Measurements from ENCODE around the gene FOXR1. TPM values are rescaled to one million over a fixed set of nuclear protein-coding genes. Genes with fewer than 3 reads are reported as not detected.
"Not testable (repeated sequence)": the region's sequence is repeated elsewhere in the genome, so short reads cannot be mapped to it uniquely, and the experiment has no call there.

The FOXR1 gene
- total RNA-seq, 2 donors from 2014 or later, result not detected

DNA sequence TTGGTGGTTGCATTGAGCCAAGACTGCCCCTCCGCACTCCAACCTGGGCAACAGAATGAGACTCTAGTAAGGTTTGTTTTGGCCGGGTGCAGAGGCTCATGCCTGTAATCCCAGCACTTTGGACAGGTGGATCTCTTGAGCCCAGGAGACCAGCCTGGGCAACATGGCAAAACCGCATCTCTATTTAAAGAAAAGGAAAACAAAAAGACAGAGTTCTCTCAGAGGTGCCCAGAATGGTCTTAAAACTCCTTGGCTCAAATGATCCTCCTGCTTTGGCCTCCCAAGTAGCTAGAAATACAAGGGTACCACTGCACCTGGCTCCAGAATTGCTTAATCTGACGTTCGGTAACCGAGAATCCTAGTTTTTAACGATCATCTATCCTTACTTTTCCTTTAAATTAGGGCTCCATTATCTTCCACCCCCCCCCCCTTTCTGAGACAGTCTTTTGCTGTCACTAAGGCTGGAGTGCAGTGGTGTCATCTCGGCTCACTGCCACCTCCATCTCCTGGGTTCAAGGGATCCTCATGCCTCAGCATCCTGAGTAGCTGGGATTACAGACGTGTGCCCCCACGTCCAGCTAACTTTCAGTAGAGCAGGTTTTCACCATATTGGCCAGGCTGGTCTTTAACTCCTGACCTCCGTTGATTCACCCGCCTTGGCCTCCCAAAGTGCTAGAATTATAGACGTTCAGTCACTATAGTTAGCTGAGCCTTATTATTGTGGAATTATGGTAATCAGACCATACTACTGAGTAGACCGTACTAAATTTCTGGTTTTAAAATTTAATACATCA lies 44.9 kb downstream of the FOXR1 start:
- H3K9ac ChIP-seq (ENCODE audit: low read depth in 2 of 2, low read length in 2 of 2), result peak overlapping the region in 1 of 2 donors; percentile 53
- H3K27me3 ChIP-seq, result no peaks in the 10 kb centered on the region
- no peaks in the 10 kb centered on the region for H3K36me3 ChIP-seq
- no peaks in the 10 kb centered on the region for H3K9me3 ChIP-seq
- peaks cover 15% of the 10 kb centered on the region for H3K4me1 ChIP-seq
- TF ChIP-seq CTCF (IDR thresholded peaks at IDR 0.05), result no peak
- DNase-seq, result no peak
- intact Hi-C loops (cut with DNase I), result no loop called here
- no peak overlapping the region for H3K4me3 ChIP-seq
- H3K27ac ChIP-seq, result no peak overlapping the region

- H3K9ac ChIP-seq (ENCODE audit: low read depth in 2 of 2, low read length in 2 of 2), result peak overlapping the region; percentile 89 to 99
- DNase-seq; H3K9me3 ChIP-seq; H3K36me3 ChIP-seq; H3K27me3 ChIP-seq; intact Hi-C loops (cut with DNase I): not testable (repeated sequence)
- peak overlapping the region; percentile 86 for H3K4me3 ChIP-seq
- H3K27ac ChIP-seq, result peak overlapping the region; percentile 92
- peaks cover 15% of the 10 kb centered on the region for H3K4me1 ChIP-seq
Measured at GRCh38 chr11:119017377-119017776, 45.8 kb downstream of the FOXR1 start.

- Histone ChIP-seq H3K27ac (peak within 1 kb of the TSS; percentile 92), H3K9ac (ENCODE audit: low read depth in 2 of 2, low read length in 2 of 2) (peak within 1 kb of the TSS; percentile 89 to 99), H3K4me3 (peak within 1 kb of the TSS; percentile 86), H3K27me3 (no peaks in the 10 kb centered on the region), H3K9me3 (no peaks in the 10 kb centered on the region), H3K4me1 (peaks cover 15% of the 10 kb centered on the region), H3K36me3 (no peaks in the 10 kb centered on the region)
- TF ChIP-seq CTCF (IDR thresholded peaks at IDR 0.05), result no peak
- peak; percentile 95 for DNase-seq
- intact Hi-C loops (cut with DNase I), result no loop called here
Measured at GRCh38 chr11:119018074-119018938, 46.7 kb downstream of the FOXR1 start, which contains the start of the genes RPS25 and TRAPPC4. RPS25 (minus strand) TSS chr11:119018343; CDS start chr11:119018284, 59 bp downstream. TRAPPC4 (plus strand) TSS chr11:119018766; CDS start chr11:119018796, 30 bp downstream.

GRCh38 chr11:119019996-119020395 lies 48.4 kb downstream of the FOXR1 start:
- Histone ChIP-seq H3K9me3 (no peaks in the 10 kb centered on the region), H3K4me1 (peaks cover 18% of the 10 kb centered on the region), H3K36me3 (no peaks in the 10 kb centered on the region), H3K4me3 (peak overlapping the region; percentile 86), H3K9ac (ENCODE audit: low read depth in 2 of 2, low read length in 2 of 2) (peak overlapping the region in 1 of 2 donors; percentile 89), H3K27me3 (no peaks in the 10 kb centered on the region), H3K27ac (no peak overlapping the region)
- DNase-seq, result peak; percentile 25
- intact Hi-C loops (cut with DNase I), result no loop called here
- no peak for TF ChIP-seq CTCF (IDR thresholded peaks at IDR 0.05)

DNA sequence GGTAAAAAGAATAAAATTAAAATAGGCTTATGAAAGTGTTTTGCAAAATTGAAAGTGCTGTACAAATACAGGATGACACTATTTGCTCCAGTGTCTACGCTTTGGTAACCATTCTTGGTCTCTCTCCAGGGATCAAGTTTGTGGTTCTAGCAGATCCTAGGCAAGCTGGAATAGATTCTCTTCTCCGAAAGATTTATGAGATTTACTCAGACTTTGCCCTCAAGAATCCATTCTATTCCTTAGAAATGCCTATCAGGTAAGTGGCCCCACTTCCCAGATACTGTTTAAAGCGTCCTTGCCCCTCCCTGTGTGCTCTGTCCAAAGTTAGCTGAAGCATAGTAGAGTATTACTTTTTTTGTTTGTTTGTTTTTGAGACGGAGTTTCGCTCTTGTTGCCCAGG lies 50.1 kb downstream of the FOXR1 start:
- Histone ChIP-seq H3K27ac (peak overlapping the region; percentile 33), H3K4me3 (no peak overlapping the region), H3K36me3 (no peaks in the 10 kb centered on the region), H3K9me3 (no peaks in the 10 kb centered on the region), H3K27me3 (no peaks in the 10 kb centered on the region), H3K9ac (ENCODE audit: low read depth in 2 of 2, low read length in 2 of 2) (no peak overlapping the region), H3K4me1 (peaks cover 16% of the 10 kb centered on the region)
- intact Hi-C loops (cut with DNase I), result no loop called here
- peak; percentile 38 for DNase-seq
- no peak for TF ChIP-seq CTCF (IDR thresholded peaks at IDR 0.05)

Measured in colonic mucosa (tissue), 4 donors.